ENCODE results near the gene PTBP2.
A peak's percentile ranks its signal among the peaks of the same experiment; 100 is the strongest.

The PTBP2 gene

GRCh38 chr1:96713649-96714048 is 7.9 kb upstream of the PTBP2 start:
- TF ChIP-seq CTCF (IDR thresholded peaks at IDR 0.05; ENCODE audit: control insufficient read depth, insufficient read depth, low read depth, low read length, missing control alignments) = no peak
- DNase-seq (ENCODE audit: low read depth) = no peak

GRCh38 chr1:96714881-96715280 is 6.7 kb upstream of the PTBP2 start:
- DNase-seq (ENCODE audit: low read depth) = no peak
- no peak overlapping the region for H3K4me3 ChIP-seq (ENCODE audit: control insufficient read depth, low read depth, low read length)
- no peak for TF ChIP-seq CTCF (IDR thresholded peaks at IDR 0.05; ENCODE audit: control insufficient read depth, insufficient read depth, low read depth, low read length, missing control alignments)

More at GRCh38 chr1:96713649-96714048, 7.9 kb upstream of the PTBP2 start:
- no peak overlapping the region for H3K4me3 ChIP-seq (ENCODE audit: control insufficient read depth, low read depth, low read length)

- no peak overlapping the region for H3K4me3 ChIP-seq (ENCODE audit: control insufficient read depth, low read depth, low read length)
- no peak for DNase-seq (ENCODE audit: low read depth)
- TF ChIP-seq CTCF (IDR thresholded peaks at IDR 0.05; ENCODE audit: control insufficient read depth, insufficient read depth, low read depth, low read length, missing control alignments) = no peak
These were observed 6.1 kb upstream of the PTBP2 start for GRCh38 chr1:96715482-96715881.

GRCh38 chr1:96721053-96721415 is 550 bp upstream of the PTBP2 start:
- DNase-seq (ENCODE audit: low read depth) = no peak
- H3K4me3 ChIP-seq (ENCODE audit: control insufficient read depth, low read depth, low read length) = peak overlapping the region; percentile 94
- TF ChIP-seq CTCF (IDR thresholded peaks at IDR 0.05; ENCODE audit: control insufficient read depth, insufficient read depth, low read depth, low read length, missing control alignments) = no peak

- peak overlapping the region; percentile 94 for H3K4me3 ChIP-seq (ENCODE audit: control insufficient read depth, low read depth, low read length)
- no peak for DNase-seq (ENCODE audit: low read depth)
- TF ChIP-seq CTCF (IDR thresholded peaks at IDR 0.05; ENCODE audit: control insufficient read depth, insufficient read depth, low read depth, low read length, missing control alignments) = no peak
These were observed 758 bp downstream of the PTBP2 start for GRCh38 chr1:96722161-96722922.

- no peak for DNase-seq (ENCODE audit: low read depth)
- peak overlapping the region; percentile 94 for H3K4me3 ChIP-seq (ENCODE audit: control insufficient read depth, low read depth, low read length)
- no peak for TF ChIP-seq CTCF (IDR thresholded peaks at IDR 0.05; ENCODE audit: control insufficient read depth, insufficient read depth, low read depth, low read length, missing control alignments)
These were observed 1.4 kb downstream of the PTBP2 start for GRCh38 chr1:96722958-96723357.
